ENCODE results near the gene ACBD4. TPM values are rescaled to one million over a fixed set of nuclear protein-coding genes. Genes with fewer than 3 reads are reported as not detected.

Gene ACBD4
- total and polyA plus RNA-seq, 2 of the 13 experiments (the other 11 are each of a cell fraction or from before 2014, with no cell fraction given) = 16.1 to 26.9 TPM

GRCh38 chr17:45135192-45135977 is at the start of gene ACBD4 (continued):
- TF ChIP-seq ZNF33A (CRISPR knock-in tag; IDR thresholded peaks at IDR 0.05; ENCODE audit: borderline replicate concordance) (peak; percentile 85; the same call in 1 of the 2 replicates), WIZ (CRISPR knock-in tag; IDR thresholded peaks at IDR 0.05) (no peak; the same call in 1 of the 2 replicates), BRCA1 (CRISPR knock-in tag; IDR thresholded peaks at IDR 0.05) (peak; percentile 79; the same call in 1 of the 2 replicates), ZNF33B (CRISPR knock-in tag; IDR thresholded peaks at IDR 0.05) (peak; percentile 83; the same call in 1 of the 2 replicates), IKZF4 (CRISPR knock-in tag; IDR thresholded peaks at IDR 0.05; ENCODE audit: borderline replicate concordance, low read depth, not compliant biosample characterization) (no peak), CREM (IDR thresholded peaks at IDR 0.05) (peak; percentile 87), CREM (CRISPR knock-in tag; IDR thresholded peaks at IDR 0.05) (no peak; the same call in 1 of the 2 replicates), DRAP1 (CRISPR knock-in tag; IDR thresholded peaks at IDR 0.05) (peak; percentile 86), ZNF614 (CRISPR knock-in tag; IDR thresholded peaks at IDR 0.05; ENCODE audit: borderline replicate concordance) (peak; percentile 93), KLF9 (CRISPR knock-in tag; IDR thresholded peaks at IDR 0.05; ENCODE audit: low read depth) (peak; percentile 81; the same call in 1 of the 2 replicates), HNF4G (IDR thresholded peaks at IDR 0.05; ENCODE audit: borderline replicate concordance, low read depth, low read length) (no peak), HNF4G (CRISPR knock-in tag; IDR thresholded peaks at IDR 0.05; ENCODE audit: borderline replicate concordance, low read depth) (peak; percentile 66; the same call in 1 of the 2 replicates), YEATS2 (CRISPR knock-in tag; IDR thresholded peaks at IDR 0.05; ENCODE audit: borderline replicate concordance) (peak; percentile 62; the same call in 1 of the 2 replicates), ZNF556 (CRISPR knock-in tag; IDR thresholded peaks at IDR 0.05; ENCODE audit: borderline replicate concordance) (peak; percentile 92; the same call in 1 of the 2 replicates), NCOR1 (IDR thresholded peaks at IDR 0.05; ENCODE audit: borderline replicate concordance, low read length) (no peak; the same call in 1 of the 2 replicates), DBP (CRISPR knock-in tag; IDR thresholded peaks at IDR 0.05; ENCODE audit: not compliant biosample characterization) (peak; percentile 59), TFE3 (CRISPR knock-in tag; IDR thresholded peaks at IDR 0.05) (peak; percentile 62), GTF3A (CRISPR knock-in tag; conservative IDR thresholded peaks at IDR 0.05) (peak; percentile 57; the same call in 1 of the 2 replicates), ARID5B (CRISPR knock-in tag; IDR thresholded peaks at IDR 0.05) (peak; percentile 81), ESRRA (CRISPR knock-in tag; IDR thresholded peaks at IDR 0.05; ENCODE audit: low read depth) (0 out of 2 replicates have a peak, but pooled peaks have one; percentile 21), ZNF263 (CRISPR knock-in tag; IDR thresholded peaks at IDR 0.05) (peak; percentile 46; the same call in 1 of the 2 replicates), PLRG1 (conservative IDR thresholded peaks at IDR 0.05) (no peak)
